HEK293 (cell line): Measurements from ENCODE around the gene IKZF2.

Experiments
- ELK4 ChIP-seq: IDR thresholded peaks from 2 replicates; pipeline ENCODE4 v1.6.1; 2011; ENCODE audit warnings: mild to moderate bottlenecking, low read depth, low read length, borderline replicate concordance
- GLIS1 ChIP-seq: fragments of 450-650 bp; formaldehyde crosslinking; IDR thresholded peaks from 2 replicates; pipeline ENCODE4 v1.5.1; 2016; ENCODE audit warnings: missing biosample characterization, missing genetic modification characterization
- KLF8 ChIP-seq: fragments of 450-650 bp; formaldehyde crosslinking; IDR thresholded peaks from 2 replicates; pipeline ENCODE4 v1.5.1; 2016; ENCODE audit warnings: missing biosample characterization, missing genetic modification characterization
- ZBTB8A ChIP-seq: fragments of 450-650 bp; formaldehyde crosslinking; IDR thresholded peaks from 2 replicates; pipeline ENCODE4 v1.5.1; 2016; ENCODE audit warnings: missing biosample characterization, missing genetic modification characterization
- ZNF140 ChIP-seq: fragments of 450-650 bp; formaldehyde crosslinking; IDR thresholded peaks from 2 replicates; pipeline ENCODE4 v1.5.1; 2016; ENCODE audit warnings: missing biosample characterization, missing genetic modification characterization
- ZNF280C ChIP-seq: fragments of 450-650 bp; formaldehyde crosslinking; IDR thresholded peaks from 2 replicates; pipeline ENCODE4 v1.5.1; 2016; ENCODE audit warnings: missing biosample characterization, missing genetic modification characterization
- ZNF280D ChIP-seq: fragments of 450-650 bp; formaldehyde crosslinking; IDR thresholded peaks from 2 replicates; pipeline ENCODE4 v1.5.1; 2016; ENCODE audit warnings: missing biosample characterization, missing genetic modification characterization
- ZNF324 ChIP-seq: fragments of 450-650 bp; formaldehyde crosslinking; IDR thresholded peaks from 2 replicates; pipeline ENCODE4 v1.5.1; 2016; ENCODE audit warnings: missing biosample characterization, missing genetic modification characterization
- ZNF521 ChIP-seq: fragments of 450-650 bp; formaldehyde crosslinking; IDR thresholded peaks from 2 replicates; pipeline ENCODE4 v1.5.1; 2017; ENCODE audit warnings: missing biosample characterization, mild to moderate bottlenecking, missing genetic modification characterization
- TF ChIP-seq, protein P1 (sequence below): fragments of 450-650 bp; formaldehyde crosslinking; IDR thresholded peaks from 2 replicates; pipeline ENCODE4 v1.5.1; 2016; ENCODE audit warnings: missing biosample characterization, missing genetic modification characterization
- TF ChIP-seq, protein P2 (sequence below): fragments of 450-650 bp; formaldehyde crosslinking; IDR thresholded peaks from 2 replicates; pipeline ENCODE4 v1.5.1; 2016; ENCODE audit warnings: missing biosample characterization, missing genetic modification characterization
- TF ChIP-seq, protein P3 (sequence below): fragments of 450-650 bp; formaldehyde crosslinking; IDR thresholded peaks from 2 replicates; pipeline ENCODE4 v1.5.1; 2016; ENCODE audit warnings: missing biosample characterization, missing genetic modification characterization

GRCh38 chr2:213159768-213160167 is 8.4 kb upstream of the IKZF2 start:
- TF ChIP-seq ZBTB8A (tag by site-specific recombination): no peak
- TF ChIP-seq, protein P1, sequence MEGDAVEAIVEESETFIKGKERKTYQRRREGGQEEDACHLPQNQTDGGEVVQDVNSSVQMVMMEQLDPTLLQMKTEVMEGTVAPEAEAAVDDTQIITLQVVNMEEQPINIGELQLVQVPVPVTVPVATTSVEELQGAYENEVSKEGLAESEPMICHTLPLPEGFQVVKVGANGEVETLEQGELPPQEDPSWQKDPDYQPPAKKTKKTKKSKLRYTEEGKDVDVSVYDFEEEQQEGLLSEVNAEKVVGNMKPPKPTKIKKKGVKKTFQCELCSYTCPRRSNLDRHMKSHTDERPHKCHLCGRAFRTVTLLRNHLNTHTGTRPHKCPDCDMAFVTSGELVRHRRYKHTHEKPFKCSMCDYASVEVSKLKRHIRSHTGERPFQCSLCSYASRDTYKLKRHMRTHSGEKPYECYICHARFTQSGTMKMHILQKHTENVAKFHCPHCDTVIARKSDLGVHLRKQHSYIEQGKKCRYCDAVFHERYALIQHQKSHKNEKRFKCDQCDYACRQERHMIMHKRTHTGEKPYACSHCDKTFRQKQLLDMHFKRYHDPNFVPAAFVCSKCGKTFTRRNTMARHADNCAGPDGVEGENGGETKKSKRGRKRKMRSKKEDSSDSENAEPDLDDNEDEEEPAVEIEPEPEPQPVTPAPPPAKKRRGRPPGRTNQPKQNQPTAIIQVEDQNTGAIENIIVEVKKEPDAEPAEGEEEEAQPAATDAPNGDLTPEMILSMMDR (tag by site-specific recombination): no peak
- no peak for TF ChIP-seq ZNF280C
- no peak for TF ChIP-seq ZNF140 (tag by site-specific recombination)
- TF ChIP-seq, protein P2, sequence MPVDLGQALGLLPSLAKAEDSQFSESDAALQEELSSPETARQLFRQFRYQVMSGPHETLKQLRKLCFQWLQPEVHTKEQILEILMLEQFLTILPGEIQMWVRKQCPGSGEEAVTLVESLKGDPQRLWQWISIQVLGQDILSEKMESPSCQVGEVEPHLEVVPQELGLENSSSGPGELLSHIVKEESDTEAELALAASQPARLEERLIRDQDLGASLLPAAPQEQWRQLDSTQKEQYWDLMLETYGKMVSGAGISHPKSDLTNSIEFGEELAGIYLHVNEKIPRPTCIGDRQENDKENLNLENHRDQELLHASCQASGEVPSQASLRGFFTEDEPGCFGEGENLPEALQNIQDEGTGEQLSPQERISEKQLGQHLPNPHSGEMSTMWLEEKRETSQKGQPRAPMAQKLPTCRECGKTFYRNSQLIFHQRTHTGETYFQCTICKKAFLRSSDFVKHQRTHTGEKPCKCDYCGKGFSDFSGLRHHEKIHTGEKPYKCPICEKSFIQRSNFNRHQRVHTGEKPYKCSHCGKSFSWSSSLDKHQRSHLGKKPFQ: no peak
- TF ChIP-seq ZNF324 (tag by site-specific recombination): no peak
- no peak for TF ChIP-seq ZNF521 (tag by site-specific recombination)
- no peak for TF ChIP-seq GLIS1
- TF ChIP-seq ELK4: no peak
- TF ChIP-seq KLF8: no peak
- no peak for TF ChIP-seq ZNF280D (tag by site-specific recombination)
- TF ChIP-seq, protein P3, sequence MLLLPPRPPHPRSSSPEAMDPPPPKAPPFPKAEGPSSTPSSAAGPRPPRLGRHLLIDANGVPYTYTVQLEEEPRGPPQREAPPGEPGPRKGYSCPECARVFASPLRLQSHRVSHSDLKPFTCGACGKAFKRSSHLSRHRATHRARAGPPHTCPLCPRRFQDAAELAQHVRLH (tag by site-specific recombination): no peak
